Parathyroid adenoma (tissue), 2 donors: ENCODE data around the gene ZNF70.
A peak's percentile ranks its signal among the peaks of the same experiment; 100 is the strongest.

Experiments used
- H2AFZ ChIP-seq: fragments of 300-600 bp; sonication (generic); one replicate; pipeline ENCODE4 v1.7.0; 2017; ENCODE audit warnings: antibody characterized with exemption, mild to moderate bottlenecking
- H3K27ac ChIP-seq: fragments of 300-600 bp; sonication (generic); one replicate; pipeline ENCODE4 v1.7.0; 2017
- H3K27me3 ChIP-seq: fragments of 300-600 bp; sonication (generic); one replicate; pipeline ENCODE4 v1.7.0; 2017; ENCODE audit warnings: low read length; ENCODE audit not compliant: control insufficient read depth, insufficient read depth
- H3K36me3 ChIP-seq: fragments of 300-600 bp; sonication (generic); one replicate; pipeline ENCODE4 v1.7.0; 2017; ENCODE audit warnings: low read length; ENCODE audit not compliant: control insufficient read depth, insufficient read depth
- H3K4me1 ChIP-seq: fragments of 300-600 bp; sonication (generic); one replicate; pipeline ENCODE4 v1.7.0; 2017; ENCODE audit warnings: control low read depth
- H3K4me2 ChIP-seq: fragments of 300-600 bp; sonication (generic); one replicate; pipeline ENCODE4 v1.7.0; 2017; ENCODE audit warnings: low read length
- H3K4me3 ChIP-seq: fragments of 300-600 bp; sonication (generic); one replicate; pipeline ENCODE4 v1.7.0; 2017; ENCODE audit warnings: low read depth, low read length
- H3K79me2 ChIP-seq: fragments of 300-600 bp; sonication (generic); one replicate; pipeline ENCODE4 v1.7.0; 2017; ENCODE audit warnings: control low read depth
- H3K9ac ChIP-seq: fragments of 300-600 bp; sonication (generic); one replicate; pipeline ENCODE4 v1.7.0; 2017; ENCODE audit warnings: mild to moderate bottlenecking
- H3K9me3 ChIP-seq: fragments of 300-600 bp; sonication (generic); one replicate; pipeline ENCODE4 v1.7.0; 2017; ENCODE audit warnings: low read length; ENCODE audit not compliant: control insufficient read depth
- TF ChIP-seq, protein P1 (sequence below): fragments of 300-600 bp; sonication (generic); IDR thresholded peaks from one replicate; pipeline ENCODE4 v1.7.0; 2017; ENCODE audit warnings: antibody characterized with exemption, mild to moderate bottlenecking
- donor health status: primary hyperparathyroidism.

ZNF70 gene

DNA sequence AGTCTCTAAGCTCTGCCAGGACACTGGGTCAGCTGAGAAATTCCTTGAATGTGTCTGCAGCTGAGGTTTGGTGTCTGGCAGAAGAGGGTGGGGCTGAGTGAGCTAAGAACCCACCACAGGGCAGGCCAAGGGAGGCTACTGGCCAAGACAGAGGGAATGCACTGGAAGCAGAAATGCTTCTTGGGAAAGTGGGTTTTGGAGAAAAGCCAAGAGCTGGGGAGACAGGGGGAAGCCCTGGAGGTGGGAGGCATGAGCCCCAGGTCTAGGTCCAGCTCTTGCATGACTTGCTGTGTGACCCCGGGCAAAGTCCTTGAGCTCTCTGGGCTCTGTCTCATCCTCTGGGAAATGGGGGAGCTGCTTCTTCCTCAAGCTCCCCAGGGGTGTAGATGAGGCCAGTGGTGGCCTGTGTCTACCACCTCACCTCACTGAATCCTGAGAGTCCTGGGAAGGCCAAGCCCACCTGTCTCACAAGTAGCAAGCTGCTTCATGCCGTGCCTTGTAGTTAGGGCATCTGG is 24.1 kb upstream of the ZNF70 start:
- TF ChIP-seq, protein P1, sequence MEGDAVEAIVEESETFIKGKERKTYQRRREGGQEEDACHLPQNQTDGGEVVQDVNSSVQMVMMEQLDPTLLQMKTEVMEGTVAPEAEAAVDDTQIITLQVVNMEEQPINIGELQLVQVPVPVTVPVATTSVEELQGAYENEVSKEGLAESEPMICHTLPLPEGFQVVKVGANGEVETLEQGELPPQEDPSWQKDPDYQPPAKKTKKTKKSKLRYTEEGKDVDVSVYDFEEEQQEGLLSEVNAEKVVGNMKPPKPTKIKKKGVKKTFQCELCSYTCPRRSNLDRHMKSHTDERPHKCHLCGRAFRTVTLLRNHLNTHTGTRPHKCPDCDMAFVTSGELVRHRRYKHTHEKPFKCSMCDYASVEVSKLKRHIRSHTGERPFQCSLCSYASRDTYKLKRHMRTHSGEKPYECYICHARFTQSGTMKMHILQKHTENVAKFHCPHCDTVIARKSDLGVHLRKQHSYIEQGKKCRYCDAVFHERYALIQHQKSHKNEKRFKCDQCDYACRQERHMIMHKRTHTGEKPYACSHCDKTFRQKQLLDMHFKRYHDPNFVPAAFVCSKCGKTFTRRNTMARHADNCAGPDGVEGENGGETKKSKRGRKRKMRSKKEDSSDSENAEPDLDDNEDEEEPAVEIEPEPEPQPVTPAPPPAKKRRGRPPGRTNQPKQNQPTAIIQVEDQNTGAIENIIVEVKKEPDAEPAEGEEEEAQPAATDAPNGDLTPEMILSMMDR, result no peak
- no peaks in the 10 kb centered on the region for H3K9me3 ChIP-seq
- H3K36me3 ChIP-seq, result no peaks in the 10 kb centered on the region
- H3K27me3 ChIP-seq, result no peaks in the 10 kb centered on the region
- no peaks in the 10 kb centered on the region for H3K4me1 ChIP-seq
- H3K4me2 ChIP-seq, result no peak overlapping the region
- H3K79me2 ChIP-seq, result no peaks in the 10 kb centered on the region
- no peak overlapping the region for H3K9ac ChIP-seq
- no peak overlapping the region for H3K27ac ChIP-seq
- H2AFZ ChIP-seq, result no peak overlapping the region
- H3K4me3 ChIP-seq, result no peak overlapping the region

DNA sequence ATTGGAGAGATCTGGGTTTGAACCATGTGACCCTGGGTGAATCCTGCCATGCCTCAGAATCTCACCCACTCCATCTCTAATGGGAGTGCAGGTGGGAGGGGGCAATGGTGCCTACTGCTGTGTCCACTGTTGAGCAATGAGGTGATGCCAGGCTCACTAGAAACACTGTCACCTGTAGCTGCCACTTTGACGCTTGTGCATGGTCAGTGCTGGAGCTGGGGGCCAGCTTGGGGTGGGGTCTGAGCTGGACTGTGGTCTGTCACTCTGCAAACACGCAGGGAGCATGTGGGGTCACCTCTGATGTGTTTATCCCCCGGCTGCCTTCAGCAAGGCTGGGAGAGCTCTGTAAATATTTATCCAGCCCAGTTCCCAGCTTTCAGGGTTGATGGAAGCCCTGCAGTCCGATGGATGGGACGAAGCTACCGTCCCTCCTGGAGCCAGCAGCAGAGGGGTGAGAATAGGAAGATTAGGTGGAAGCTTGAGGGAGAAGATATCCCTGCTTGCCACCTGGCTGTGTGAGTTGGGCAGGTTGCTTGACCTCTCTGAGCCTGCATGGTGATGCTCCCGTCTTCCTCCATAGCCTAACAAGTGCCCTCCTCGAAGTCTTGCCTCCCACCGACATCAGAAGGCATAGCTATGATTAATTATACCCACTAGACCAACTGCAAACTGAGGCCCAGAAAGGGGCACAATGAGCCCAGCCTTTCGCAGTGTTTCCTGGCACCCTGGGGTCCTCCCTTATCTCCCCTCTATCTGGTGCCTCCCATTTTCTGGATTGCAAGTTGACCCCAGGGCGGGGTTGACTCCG is 23.4 kb upstream of the ZNF70 start:
- Histone ChIP-seq H3K27ac (no peak overlapping the region), H3K4me3 (no peak overlapping the region)

DNA sequence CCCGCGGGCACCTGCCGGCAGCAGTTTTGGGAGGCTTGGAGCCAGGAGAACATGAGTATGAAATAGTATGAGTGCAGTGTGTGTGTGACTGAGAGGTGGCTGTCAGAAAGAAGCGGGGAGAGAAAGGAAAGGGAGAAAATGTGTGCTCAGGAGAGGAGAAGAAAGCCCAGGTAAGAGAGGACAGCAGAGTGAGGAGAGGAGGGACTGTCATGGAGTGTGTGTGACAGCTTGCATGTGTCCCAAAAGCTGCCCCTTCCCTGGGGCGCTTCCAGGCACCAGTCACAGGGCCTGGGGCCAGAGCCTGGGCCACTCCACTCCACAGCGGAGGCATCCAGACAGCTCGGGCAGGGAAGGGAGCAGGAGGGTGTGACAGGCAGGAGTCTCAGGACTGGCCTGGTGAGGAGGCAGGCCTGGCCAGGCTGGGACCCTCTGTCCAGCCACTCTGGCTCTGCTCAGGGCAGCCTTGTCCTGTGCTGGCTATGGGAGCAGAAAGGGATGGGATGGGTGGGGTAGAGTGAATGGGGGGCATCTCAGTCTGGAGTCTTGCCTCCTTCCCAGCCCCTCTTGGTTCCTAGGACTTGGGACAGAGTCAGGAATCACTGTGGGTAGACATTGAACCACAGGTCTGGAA is 22.7 kb upstream of the ZNF70 start:
- Histone ChIP-seq H2AFZ (no peak overlapping the region), H3K79me2 (peaks cover 3% of the 10 kb centered on the region), H3K9me3 (no peaks in the 10 kb centered on the region), H3K4me2 (no peak overlapping the region), H3K36me3 (no peaks in the 10 kb centered on the region), H3K4me1 (no peaks in the 10 kb centered on the region), H3K4me3 (no peak overlapping the region), H3K9ac (no peak overlapping the region), H3K27ac (no peak overlapping the region), H3K27me3 (no peaks in the 10 kb centered on the region)
- TF ChIP-seq, protein P1, result no peak

More for the DNA sequence above, 23.4 kb upstream of the ZNF70 start:
- no peak overlapping the region for H3K4me2 ChIP-seq
- H3K9ac ChIP-seq, result no peak overlapping the region
- no peaks in the 10 kb centered on the region for H3K9me3 ChIP-seq
- TF ChIP-seq, protein P1, result no peak
- H3K79me2 ChIP-seq, result no peaks in the 10 kb centered on the region
- H3K4me1 ChIP-seq, result no peaks in the 10 kb centered on the region
- no peaks in the 10 kb centered on the region for H3K36me3 ChIP-seq
- H3K27me3 ChIP-seq, result no peaks in the 10 kb centered on the region
- H2AFZ ChIP-seq, result no peak overlapping the region

DNA sequence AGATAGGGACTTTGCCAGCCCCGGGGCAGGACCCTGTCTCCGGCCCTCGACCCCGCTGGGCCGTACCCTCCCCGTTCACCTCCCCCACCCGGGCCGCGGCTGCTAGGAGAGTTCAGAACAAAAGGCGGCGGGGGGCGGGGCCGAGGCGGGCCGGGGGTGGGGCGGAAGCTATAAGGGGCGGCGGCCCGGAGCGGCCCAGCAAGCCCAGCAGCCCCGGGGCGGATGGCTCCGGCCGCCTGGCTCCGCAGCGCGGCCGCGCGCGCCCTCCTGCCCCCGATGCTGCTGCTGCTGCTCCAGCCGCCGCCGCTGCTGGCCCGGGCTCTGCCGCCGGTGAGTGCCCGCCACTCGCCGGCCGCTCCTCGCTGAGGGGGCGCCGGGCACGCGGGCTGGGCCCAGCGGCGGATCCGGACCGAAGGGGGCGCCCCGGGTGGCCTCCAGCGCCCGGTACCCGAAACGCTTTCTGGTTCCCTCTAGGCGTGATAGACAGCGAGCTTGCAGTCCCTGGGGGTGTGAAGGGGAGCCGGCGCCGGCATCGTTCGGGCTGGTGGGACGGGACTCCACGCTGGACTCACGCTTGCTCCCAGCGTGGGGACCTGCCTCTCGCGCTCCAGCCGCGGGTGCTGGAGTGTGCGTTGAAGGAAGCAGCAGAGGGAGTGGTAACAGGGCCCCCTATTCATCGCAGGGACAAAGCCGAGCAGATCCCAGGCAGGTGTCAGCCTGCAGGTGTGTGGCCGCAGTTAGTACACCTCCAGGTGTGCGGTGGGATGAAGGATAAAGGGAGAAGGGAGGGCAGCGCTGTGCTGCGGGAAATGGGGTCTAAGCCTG is 21.9 kb upstream of the ZNF70 start, which contains the start of gene MMP11:
MMP11 (plus strand) TSS at position 201 of the 825 bp plus-strand sequence; CDS start at position 223, 22 bp downstream.
- H3K4me3 ChIP-seq, result peak within 1 kb of the TSS; percentile 11
- H3K9ac ChIP-seq, result no peak within 1 kb of the TSS
- TF ChIP-seq, protein P1, result no peak
- H3K36me3 ChIP-seq, result no peaks in the 10 kb centered on the region
- H3K27ac ChIP-seq, result no peak within 1 kb of the TSS
- H3K4me1 ChIP-seq, result no peaks in the 10 kb centered on the region
- no peaks in the 10 kb centered on the region for H3K27me3 ChIP-seq
- peak within 1 kb of the TSS; percentile 72 for H3K4me2 ChIP-seq
- peaks cover 3% of the 10 kb centered on the region for H3K79me2 ChIP-seq
- H3K9me3 ChIP-seq, result no peaks in the 10 kb centered on the region
- H2AFZ ChIP-seq, result peak within 1 kb of the TSS; percentile 72
